CD8-positive, alpha-beta memory T cell (primary cell): ENCODE measurements around the gene CXXC1. TPM values are rescaled to one million over a fixed set of nuclear protein-coding genes. Genes with fewer than 3 reads are reported as not detected.

Source experiments
- CTCF ChIA-PET: fragments of 350-600 bp; sonication (Branson Sonifier 250); formaldehyde crosslinking; loops from one replicate; lab custom pipeline; 2021; ENCODE audit warnings: antibody characterized with exemption; lab: Charles Lee
- POLR2A ChIA-PET: fragments of 350-600 bp; sonication (Branson Sonifier 250); formaldehyde crosslinking; loops from one replicate; lab custom pipeline; 2021; ENCODE audit warnings: antibody characterized with exemption; lab: Charles Lee
- DNase-seq, 5 donors: peaks; one replicate each; pipeline versions ENCODE4 v3.0.0 to v3.0.0-alpha.2; 2020 to 2022; ENCODE audit warnings: mixed read lengths in 1 of 5
- H3K27ac ChIP-seq: one replicate; pipeline ENCODE4 v1.7.0; 2013; ENCODE audit warnings: low read depth, mild to moderate bottlenecking, low read length, moderate library complexity
- H3K27me3 ChIP-seq: 2 replicates; pipeline ENCODE4 v1.7.0; 2013; ENCODE audit warnings: low read length, mild to moderate bottlenecking; ENCODE audit not compliant: insufficient read depth, poor library complexity, severe bottlenecking
- H3K36me3 ChIP-seq: 2 replicates; pipeline ENCODE4 v1.7.0; 2013; ENCODE audit warnings: mild to moderate bottlenecking, low read length, moderate library complexity; ENCODE audit not compliant: insufficient read depth
- H3K4me1 ChIP-seq: 2 replicates; pipeline ENCODE4 v1.7.0; 2013; ENCODE audit warnings: mild to moderate bottlenecking, low read length, moderate library complexity; ENCODE audit not compliant: insufficient read depth
- H3K4me3 ChIP-seq: 2 replicates; pipeline ENCODE4 v1.7.0; 2013; ENCODE audit warnings: mild to moderate bottlenecking, low read length
- H3K9me3 ChIP-seq: 2 replicates; pipeline ENCODE4 v1.7.0; 2013; ENCODE audit warnings: mild to moderate bottlenecking, low read length
- H3K27ac Mint-ChIP-seq, 8 donors: one replicate each; pipeline ENCODE4 v1.8.0; 2020 to 2021; ENCODE audit warnings: mixed read lengths in 8 of 8, mild to moderate bottlenecking in 6 of 8, inconsistent platforms in 3 of 8, moderate library complexity in 3 of 8
- H3K27me3 Mint-ChIP-seq, 2 donors: one replicate each; pipeline ENCODE4 v1.8.0; 2020 to 2021; ENCODE audit warnings: mixed read lengths in 2 of 2, mild to moderate bottlenecking in 1 of 2, moderate library complexity in 1 of 2
- H3K36me3 Mint-ChIP-seq, 3 donors: one replicate each; pipeline ENCODE4 v1.8.0; 2020 to 2021; ENCODE audit warnings: mixed read lengths in 3 of 3, inconsistent platforms in 1 of 3, mild to moderate bottlenecking in 1 of 3
- H3K4me1 Mint-ChIP-seq, 3 donors: one replicate each; pipeline ENCODE4 v1.8.0; 2020 to 2021; ENCODE audit warnings: mixed read lengths in 3 of 3, inconsistent platforms in 1 of 3, mild to moderate bottlenecking in 1 of 3
- H3K4me3 Mint-ChIP-seq, 7 donors: one replicate each; pipeline ENCODE4 v1.8.0; 2020 to 2021; ENCODE audit warnings: mixed read lengths in 7 of 7, mild to moderate bottlenecking in 6 of 7, moderate library complexity in 4 of 7, inconsistent platforms in 2 of 7
- H3K9me3 Mint-ChIP-seq, 5 donors: one replicate each; pipeline ENCODE4 v1.8.0; 2020 to 2022; ENCODE audit warnings: mixed read lengths in 5 of 5, mild to moderate bottlenecking in 3 of 5, moderate library complexity in 2 of 5, inconsistent platforms in 1 of 5
- polyA plus RNA-seq: library from polyadenylated mRNA; unstranded; fragments of 300-500 nt; fragmentation: Illumina TruSeq; gene quantifications from one replicate; pipeline ENCODE4 v1.2.3, GENCODE V29; 2021
- total RNA-seq, 2 experiments: library from RNA; stranded (reverse); gene quantifications; one replicate each; pipeline ENCODE4 v1.2.3, GENCODE V29; 2021

The CXXC1 gene
- total and polyA plus RNA-seq, 3 experiments from 2014 or later, result 64.6 to 115 (median 113) TPM

GRCh38 chr18:50307400-50307737, 19.9 kb upstream of the CXXC1 start:
- Mint-ChIP-seq H3K4me3 (peak overlapping the region; percentile 84 to 98 (median 94)), H3K36me3 (peaks cover 0 to 4% (median 3%) of the 10 kb centered on the region in 3 donors), H3K27me3 (peaks cover 24 to 56% of the 10 kb centered on the region in 2 donors), H3K4me1 (peaks cover 15 to 21% (median 19%) of the 10 kb centered on the region in 3 donors), H3K9me3 (peaks cover 0 to 4% (median 2%) of the 10 kb centered on the region in 5 donors), H3K27ac (peak overlapping the region; percentile 60 to 90 (median 83))
- no peaks in the 10 kb centered on the region for H3K27me3 ChIP-seq
- no peak for DNase-seq
- H3K27ac ChIP-seq, result no peak overlapping the region
- ChIA-PET CTCF (interaction anchor here (1.2 to 2.1 kb wide), 4 partner anchors 9 to 50 kb away, joined by 3 to 6 read pairs (median 4); partner anchors contain the start of gene MBD1), POLR2A (interaction anchor here (1.7 kb wide), 1 partner anchor 26 kb away, joined by 6 read pairs; the partner anchor contains the start of gene MBD1)
- H3K4me1 ChIP-seq, result peaks cover 8% of the 10 kb centered on the region
- H3K4me3 ChIP-seq, result peak overlapping the region; percentile 58
- no peaks in the 10 kb centered on the region for H3K9me3 ChIP-seq
- no peaks in the 10 kb centered on the region for H3K36me3 ChIP-seq

- H3K27ac ChIP-seq, result no peak overlapping the region
- H3K4me3 Mint-ChIP-seq, result peak overlapping the region; percentile 66 to 98 (median 94)
These were observed 19.5 kb upstream of the CXXC1 start for GRCh38 chr18:50306944-50307343.

GRCh38 chr18:50301074-50301473, 13.6 kb upstream of the CXXC1 start:
- H3K4me1 Mint-ChIP-seq, result peaks cover 6 to 12% (median 8%) of the 10 kb centered on the region in 3 donors
- POLR2A ChIA-PET, result no interaction called here
- H3K27ac Mint-ChIP-seq, result no peak overlapping the region
- Histone ChIP-seq H3K4me1 (peaks cover 13% of the 10 kb centered on the region), H3K27ac (no peak overlapping the region), H3K9me3 (no peaks in the 10 kb centered on the region), H3K36me3 (no peaks in the 10 kb centered on the region), H3K27me3 (peaks cover 9% of the 10 kb centered on the region), H3K4me3 (no peak overlapping the region)
- H3K9me3 Mint-ChIP-seq, result peaks cover 0 to 4% (median 2%) of the 10 kb centered on the region in 5 donors
- H3K36me3 Mint-ChIP-seq, result peaks cover 0 to 4% (median 0%) of the 10 kb centered on the region in 3 donors
- no peak overlapping the region for H3K4me3 Mint-ChIP-seq
- no peak for DNase-seq
- H3K27me3 Mint-ChIP-seq, result peaks cover 36 to 57% of the 10 kb centered on the region in 2 donors
- CTCF ChIA-PET, result no interaction called here

More at GRCh38 chr18:50306944-50307343, 19.5 kb upstream of the CXXC1 start:
- Mint-ChIP-seq H3K4me1 (peaks cover 15 to 21% (median 19%) of the 10 kb centered on the region in 3 donors), H3K27ac (peak overlapping the region in 4 of 8 donors; percentile 22 to 87 (median 51)), H3K9me3 (peaks cover 0 to 4% (median 2%) of the 10 kb centered on the region in 5 donors), H3K36me3 (peaks cover 0 to 4% (median 3%) of the 10 kb centered on the region in 3 donors), H3K27me3 (peaks cover 26 to 58% of the 10 kb centered on the region in 2 donors)
- Histone ChIP-seq H3K36me3 (no peaks in the 10 kb centered on the region), H3K9me3 (no peaks in the 10 kb centered on the region), H3K4me3 (peak overlapping the region; percentile 58), H3K27me3 (no peaks in the 10 kb centered on the region), H3K4me1 (peaks cover 8% of the 10 kb centered on the region)
- DNase-seq, result no peak
- POLR2A ChIA-PET, result interaction anchor here (1.7 kb wide), 1 partner anchor 25 kb away, joined by 6 read pairs; the partner anchor contains the start of gene MBD1
- CTCF ChIA-PET, result interaction anchor here (1.2 to 2.1 kb wide), 4 partner anchors 9 to 50 kb away, joined by 3 to 6 read pairs (median 4); partner anchors contain the start of gene MBD1

- ChIA-PET CTCF (interaction anchor here (1.4 kb wide), 1 partner anchor 58 kb away, joined by 4 read pairs; no protein-coding TSS in a partner anchor), POLR2A (no interaction called here)
- no peak overlapping the region for H3K4me3 ChIP-seq
- Mint-ChIP-seq H3K27me3 (peaks cover 32 to 50% of the 10 kb centered on the region in 2 donors), H3K4me1 (peaks cover 6 to 12% (median 8%) of the 10 kb centered on the region in 3 donors), H3K27ac (no peak overlapping the region), H3K4me3 (peak overlapping the region in 2 of 7 donors; percentile 3 to 11), H3K9me3 (no peaks in the 10 kb centered on the region), H3K36me3 (no peaks in the 10 kb centered on the region)
- H3K9me3 ChIP-seq, result no peaks in the 10 kb centered on the region
- DNase-seq, result no peak
- H3K27ac ChIP-seq, result no peak overlapping the region
- H3K4me1 ChIP-seq, result peaks cover 13% of the 10 kb centered on the region
- H3K36me3 ChIP-seq, result no peaks in the 10 kb centered on the region
- H3K27me3 ChIP-seq, result peaks cover 9% of the 10 kb centered on the region
These were observed 12.3 kb upstream of the CXXC1 start for GRCh38 chr18:50299626-50300388.

GRCh38 chr18:50298443-50299284, 11.2 kb upstream of the CXXC1 start:
- POLR2A ChIA-PET, result interaction anchor here (0.8 kb wide), 1 partner anchor 10 kb away, joined by 4 read pairs; no protein-coding TSS in a partner anchor
- Histone ChIP-seq H3K9me3 (no peaks in the 10 kb centered on the region), H3K36me3 (no peaks in the 10 kb centered on the region), H3K4me3 (peak overlapping the region; percentile 52), H3K4me1 (peaks cover 13% of the 10 kb centered on the region), H3K27ac (no peak overlapping the region), H3K27me3 (peaks cover 9% of the 10 kb centered on the region)
- DNase-seq, result no peak
- no peak overlapping the region for H3K27ac Mint-ChIP-seq
- H3K27me3 Mint-ChIP-seq, result peaks cover 28 to 39% of the 10 kb centered on the region in 2 donors
- no peaks in the 10 kb centered on the region for H3K36me3 Mint-ChIP-seq
- peak overlapping the region; percentile 28 to 86 (median 80) for H3K4me3 Mint-ChIP-seq
- H3K4me1 Mint-ChIP-seq, result peaks cover 6 to 12% (median 8%) of the 10 kb centered on the region in 3 donors
- H3K9me3 Mint-ChIP-seq, result no peaks in the 10 kb centered on the region
- CTCF ChIA-PET, result interaction anchor here (0.9 kb wide), 1 partner anchor 9 kb away, joined by 6 read pairs; no protein-coding TSS in a partner anchor

- H3K27me3 Mint-ChIP-seq, result peaks cover 25 to 31% of the 10 kb centered on the region in 2 donors
- H3K4me3 ChIP-seq, result peak overlapping the region; percentile 52
These were observed 10.3 kb upstream of the CXXC1 start for GRCh38 chr18:50297621-50298442.

GRCh38 chr18:50293039-50293438, 5.5 kb upstream of the CXXC1 start:
- peaks cover 1 to 11% of the 10 kb centered on the region in 2 donors for H3K27me3 Mint-ChIP-seq
- Histone ChIP-seq H3K4me1 (peaks cover 8% of the 10 kb centered on the region), H3K27me3 (no peaks in the 10 kb centered on the region), H3K36me3 (no peaks in the 10 kb centered on the region), H3K27ac (no peak overlapping the region), H3K4me3 (no peak overlapping the region), H3K9me3 (no peaks in the 10 kb centered on the region)
- POLR2A ChIA-PET, result no interaction called here
- CTCF ChIA-PET, result interaction anchor here (1.4 kb wide), 1 partner anchor 27 kb away, joined by 3 read pairs; the partner anchor contains the start of gene CFAP53
- no peak for DNase-seq
- peak overlapping the region in 1 of 7 donors; percentile 43 for H3K4me3 Mint-ChIP-seq
- H3K27ac Mint-ChIP-seq, result no peak overlapping the region
- H3K9me3 Mint-ChIP-seq, result no peaks in the 10 kb centered on the region
- peaks cover 0 to 1% (median 0%) of the 10 kb centered on the region in 3 donors for H3K36me3 Mint-ChIP-seq
- H3K4me1 Mint-ChIP-seq, result peaks cover 6 to 12% (median 12%) of the 10 kb centered on the region in 3 donors

More at GRCh38 chr18:50297621-50298442, 10.3 kb upstream of the CXXC1 start:
- ChIA-PET POLR2A (interaction anchor here (0.8 kb wide), 1 partner anchor 9 kb away, joined by 4 read pairs; no protein-coding TSS in a partner anchor), CTCF (interaction anchor here (0.8 to 0.9 kb wide), 2 partner anchors 9 to 670 kb away, joined by 3 to 6 read pairs; partner anchors contain the start of gene ELAC1)
- Histone ChIP-seq H3K9me3 (no peaks in the 10 kb centered on the region), H3K4me1 (peaks cover 13% of the 10 kb centered on the region), H3K36me3 (no peaks in the 10 kb centered on the region), H3K27me3 (peaks cover 9% of the 10 kb centered on the region), H3K27ac (no peak overlapping the region)
- Mint-ChIP-seq H3K36me3 (no peaks in the 10 kb centered on the region), H3K9me3 (no peaks in the 10 kb centered on the region), H3K4me3 (peak overlapping the region; percentile 49 to 86 (median 80)), H3K27ac (peak overlapping the region in 3 of 8 donors; percentile 29 to 95 (median 74)), H3K4me1 (peaks cover 6 to 12% (median 8%) of the 10 kb centered on the region in 3 donors)
- peak; percentile 42 to 85 (median 63) for DNase-seq
